Measurements from ENCODE around the gene C1orf21.

The C1orf21 gene

DNA sequence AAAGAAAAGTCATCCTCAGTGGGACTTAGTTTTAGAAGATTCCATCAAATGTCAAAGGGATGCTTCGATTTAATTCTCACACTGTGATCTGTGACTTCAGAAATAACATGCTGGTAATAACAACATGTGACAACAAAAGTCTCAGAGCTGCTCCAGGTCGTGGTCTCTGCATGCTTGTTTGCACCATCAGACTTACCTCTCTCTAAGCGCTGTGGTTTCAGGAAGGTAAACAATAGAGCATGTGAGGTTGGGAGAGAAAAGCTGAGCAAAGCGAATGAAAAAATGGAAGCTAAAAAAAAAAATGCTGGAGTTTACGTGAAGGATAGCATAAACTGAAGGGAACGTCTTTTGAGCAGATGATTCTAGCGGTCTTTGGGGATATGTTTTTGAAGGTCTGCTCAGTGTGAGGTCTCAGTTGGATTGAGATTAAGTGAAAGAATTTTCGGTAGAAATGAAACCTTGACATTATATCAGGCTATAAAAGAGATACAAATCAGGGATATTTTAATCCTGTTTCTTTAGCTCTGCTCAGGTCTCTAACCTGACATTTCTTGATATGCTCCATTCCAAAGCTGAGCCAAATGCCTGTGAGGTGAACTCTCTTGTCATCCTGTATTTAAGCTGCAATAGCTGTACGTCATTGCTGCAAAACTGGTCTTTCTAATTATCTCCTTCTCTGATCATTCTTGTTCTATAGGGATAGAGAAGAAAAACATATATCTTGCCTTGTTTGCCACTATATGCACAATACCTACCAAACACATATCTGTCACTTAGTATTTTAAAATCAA lies 86.5 kb downstream of the C1orf21 start:
- TF ChIP-seq CTCF (IDR thresholded peaks at IDR 0.05; ENCODE audit: low read length, missing control alignments) = no peak
- no peak for DNase-seq (ENCODE audit: low read depth)
- H3K4me3 ChIP-seq (replicated peaks; ENCODE audit: low read depth, low read length) = no peak overlapping the region

DNA sequence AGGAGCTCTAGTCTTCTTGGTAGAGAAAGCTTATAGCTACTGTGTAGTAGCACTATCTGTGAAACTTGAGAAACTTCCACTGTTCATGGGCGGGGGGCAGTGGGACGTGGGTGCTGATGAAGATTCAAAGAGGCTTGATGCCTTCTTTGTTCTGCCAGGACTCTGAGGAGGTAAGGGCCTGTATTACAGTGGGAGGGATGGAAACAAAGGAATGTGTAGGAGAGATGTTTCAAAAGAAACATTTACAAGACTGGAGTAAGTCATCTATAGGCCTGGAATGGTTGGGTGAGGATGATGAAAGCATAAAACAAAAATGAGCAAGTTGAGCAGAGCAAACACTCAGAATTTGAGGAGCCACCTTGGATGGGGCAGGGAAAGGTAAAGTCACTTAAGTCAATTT lies 89.4 kb downstream of the C1orf21 start:
- DNase-seq (ENCODE audit: low read depth) = no peak
- no peak for TF ChIP-seq CTCF (IDR thresholded peaks at IDR 0.05; ENCODE audit: low read length, missing control alignments)
- H3K4me3 ChIP-seq (replicated peaks; ENCODE audit: low read depth, low read length) = no peak overlapping the region

DNA sequence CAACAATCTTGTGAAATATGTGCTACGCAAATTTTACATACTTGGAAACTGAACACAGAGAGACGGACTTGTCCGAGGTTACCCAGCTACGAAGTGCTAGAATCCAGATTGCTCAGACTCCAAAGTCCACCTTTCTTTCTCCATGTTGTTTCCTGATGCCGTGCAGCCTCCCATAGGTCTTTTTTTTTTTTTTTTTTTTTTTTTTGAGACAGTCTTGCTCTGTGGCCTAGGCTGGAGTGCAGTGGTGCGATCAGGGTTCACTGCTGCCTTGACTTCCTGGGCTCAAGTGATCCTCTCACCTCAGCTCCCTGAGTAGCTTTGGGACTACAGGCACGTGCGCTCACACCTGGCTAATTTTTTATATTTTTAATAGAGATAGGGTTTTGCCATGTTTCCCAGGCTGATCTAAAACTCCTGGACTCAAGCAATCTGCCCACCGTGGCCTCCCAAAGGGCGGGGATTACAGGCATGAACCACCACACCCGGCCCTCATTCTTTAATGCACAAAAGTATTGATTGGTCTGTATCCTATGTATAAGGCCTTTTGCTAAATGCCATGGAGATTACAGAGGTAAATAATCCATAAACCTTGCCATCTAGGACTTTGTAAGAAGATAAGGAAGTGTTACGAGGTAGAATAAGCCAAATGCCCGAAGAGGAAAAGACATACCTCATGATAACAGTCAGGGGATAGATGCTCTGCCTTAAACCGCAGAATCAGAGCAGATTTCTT lies 92.8 kb downstream of the C1orf21 start:
- DNase-seq (ENCODE audit: low read depth) = no peak
- TF ChIP-seq CTCF (IDR thresholded peaks at IDR 0.05; ENCODE audit: low read length, missing control alignments) = no peak
- H3K4me3 ChIP-seq (replicated peaks; ENCODE audit: low read depth, low read length) = no peak overlapping the region

DNA sequence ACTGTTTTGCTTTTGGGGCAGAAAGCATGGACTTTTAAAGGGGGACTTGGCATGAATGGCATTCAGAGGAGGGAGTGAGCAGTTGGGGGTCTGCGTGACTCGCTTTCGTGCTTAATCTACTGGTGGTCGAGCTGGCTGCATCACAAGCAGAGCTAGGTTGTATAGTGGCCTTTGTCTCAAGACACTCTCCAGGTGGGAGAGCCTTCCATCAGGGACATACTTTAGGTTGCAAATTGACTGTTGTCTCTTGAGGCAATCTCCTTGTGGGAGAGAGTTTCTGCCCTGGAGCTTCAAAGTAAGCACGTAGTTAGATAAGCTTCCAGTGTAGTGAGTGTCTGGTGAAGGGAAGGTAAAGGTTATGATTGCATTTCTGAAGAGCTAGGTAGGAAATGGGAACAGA lies 93.9 kb downstream of the C1orf21 start:
- no peak overlapping the region for H3K4me3 ChIP-seq (replicated peaks; ENCODE audit: low read depth, low read length)
- no peak for DNase-seq (ENCODE audit: low read depth)
- TF ChIP-seq CTCF (IDR thresholded peaks at IDR 0.05; ENCODE audit: low read length, missing control alignments) = no peak

DNA sequence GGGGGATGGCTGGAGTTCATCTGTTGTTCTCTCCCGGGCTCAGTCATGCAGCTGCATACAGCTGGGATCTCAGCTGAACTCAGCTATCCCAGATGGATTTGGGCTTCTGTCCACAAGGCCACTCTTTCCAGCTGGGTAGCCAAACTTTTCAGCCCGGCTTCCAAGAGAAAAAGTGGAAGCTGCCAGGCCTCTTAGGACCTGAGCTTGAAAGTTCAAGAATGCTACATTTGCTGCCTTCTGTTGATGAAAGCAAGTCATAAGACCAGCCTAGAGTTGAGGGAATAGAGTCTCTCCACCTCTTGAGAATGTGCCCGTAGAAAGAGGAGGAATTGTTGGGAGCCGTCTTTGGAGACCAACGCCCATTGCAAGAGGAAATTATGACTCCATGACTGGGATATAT lies 95.3 kb downstream of the C1orf21 start:
- no peak overlapping the region for H3K4me3 ChIP-seq (replicated peaks; ENCODE audit: low read depth, low read length)
- TF ChIP-seq CTCF (IDR thresholded peaks at IDR 0.05; ENCODE audit: low read length, missing control alignments) = no peak
- DNase-seq (ENCODE audit: low read depth) = no peak

GRCh38 chr1:184483101-184483683 lies 96.4 kb downstream of the C1orf21 start:
- TF ChIP-seq CTCF (IDR thresholded peaks at IDR 0.05; ENCODE audit: low read length, missing control alignments) = peak; percentile 16
- no peak overlapping the region for H3K4me3 ChIP-seq (replicated peaks; ENCODE audit: low read depth, low read length)
- DNase-seq (ENCODE audit: low read depth) = peak; percentile 49
